GM10248 (cell line): ENCODE data around the gene GSTM3.
"Not testable (repeated sequence)": the region's sequence is repeated elsewhere in the genome, so short reads cannot be mapped to it uniquely, and the experiment has no call there.

ENCODE experiments used
- CTCF ChIA-PET: fragments of 300-600 bp; sonication (Branson Sonifier 250); formaldehyde crosslinking; extraction: SDS; loops from one replicate; lab custom pipeline; 2021; ENCODE audit warnings: antibody characterized with exemption; lab: Yijun Ruan, JAX
- POLR2A ChIA-PET: fragments of 350-650 bp; sonication (Branson Sonifier 250); formaldehyde crosslinking; extraction: SDS; loops from one replicate; lab custom pipeline; 2020; ENCODE audit warnings: antibody characterized with exemption; lab: Yijun Ruan, JAX
- DNase-seq: peaks from one replicate; pipeline ENCODE4 v3.0.0; 2012; ENCODE audit errors: extremely low spot score
- TF ChIP-seq, protein P1 (sequence below): IDR thresholded peaks from 2 replicates; pipeline ENCODE4 v1.5.1; 2012; ENCODE audit warnings: mild to moderate bottlenecking, low read depth; ENCODE audit errors: extremely low read depth, missing control alignments, control extremely low read depth

GSTM3 gene

DNA sequence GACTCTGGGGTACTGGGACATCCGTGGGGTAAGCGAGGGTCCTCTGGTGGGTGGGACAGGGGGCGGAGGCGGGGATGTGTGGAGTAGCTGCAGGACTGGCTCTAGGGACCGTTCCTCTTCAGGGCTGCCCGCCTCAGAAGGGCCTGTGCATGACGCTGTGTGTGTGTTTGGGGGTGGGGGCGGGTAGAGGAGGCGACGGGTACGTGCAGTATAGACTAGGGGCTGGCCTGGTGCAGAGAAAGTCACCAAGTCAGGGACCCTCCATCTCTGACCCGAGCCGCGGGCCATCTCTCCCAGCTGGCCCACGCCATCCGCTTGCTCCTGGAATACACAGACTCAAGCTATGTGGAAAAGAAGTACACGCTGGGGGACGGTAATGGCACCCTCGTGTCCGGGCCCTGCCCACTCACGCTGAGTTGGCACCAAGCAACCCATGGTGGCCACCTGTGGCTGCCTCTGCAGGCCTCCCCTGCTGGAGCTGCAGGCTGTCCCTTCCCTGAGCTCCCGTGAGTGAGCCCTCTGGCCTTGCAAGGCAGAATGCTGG is 28.4 kb downstream of the GSTM3 start:
- DNase-seq = no peak
- TF ChIP-seq, protein P1, sequence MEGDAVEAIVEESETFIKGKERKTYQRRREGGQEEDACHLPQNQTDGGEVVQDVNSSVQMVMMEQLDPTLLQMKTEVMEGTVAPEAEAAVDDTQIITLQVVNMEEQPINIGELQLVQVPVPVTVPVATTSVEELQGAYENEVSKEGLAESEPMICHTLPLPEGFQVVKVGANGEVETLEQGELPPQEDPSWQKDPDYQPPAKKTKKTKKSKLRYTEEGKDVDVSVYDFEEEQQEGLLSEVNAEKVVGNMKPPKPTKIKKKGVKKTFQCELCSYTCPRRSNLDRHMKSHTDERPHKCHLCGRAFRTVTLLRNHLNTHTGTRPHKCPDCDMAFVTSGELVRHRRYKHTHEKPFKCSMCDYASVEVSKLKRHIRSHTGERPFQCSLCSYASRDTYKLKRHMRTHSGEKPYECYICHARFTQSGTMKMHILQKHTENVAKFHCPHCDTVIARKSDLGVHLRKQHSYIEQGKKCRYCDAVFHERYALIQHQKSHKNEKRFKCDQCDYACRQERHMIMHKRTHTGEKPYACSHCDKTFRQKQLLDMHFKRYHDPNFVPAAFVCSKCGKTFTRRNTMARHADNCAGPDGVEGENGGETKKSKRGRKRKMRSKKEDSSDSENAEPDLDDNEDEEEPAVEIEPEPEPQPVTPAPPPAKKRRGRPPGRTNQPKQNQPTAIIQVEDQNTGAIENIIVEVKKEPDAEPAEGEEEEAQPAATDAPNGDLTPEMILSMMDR = no peak
- CTCF ChIA-PET = interaction anchor here (1.0 to 1.4 kb wide), 2 partner anchors 21 to 72 kb away, joined by 3 read pairs; no protein-coding TSS in a partner anchor
- POLR2A ChIA-PET = no interaction called here

DNA sequence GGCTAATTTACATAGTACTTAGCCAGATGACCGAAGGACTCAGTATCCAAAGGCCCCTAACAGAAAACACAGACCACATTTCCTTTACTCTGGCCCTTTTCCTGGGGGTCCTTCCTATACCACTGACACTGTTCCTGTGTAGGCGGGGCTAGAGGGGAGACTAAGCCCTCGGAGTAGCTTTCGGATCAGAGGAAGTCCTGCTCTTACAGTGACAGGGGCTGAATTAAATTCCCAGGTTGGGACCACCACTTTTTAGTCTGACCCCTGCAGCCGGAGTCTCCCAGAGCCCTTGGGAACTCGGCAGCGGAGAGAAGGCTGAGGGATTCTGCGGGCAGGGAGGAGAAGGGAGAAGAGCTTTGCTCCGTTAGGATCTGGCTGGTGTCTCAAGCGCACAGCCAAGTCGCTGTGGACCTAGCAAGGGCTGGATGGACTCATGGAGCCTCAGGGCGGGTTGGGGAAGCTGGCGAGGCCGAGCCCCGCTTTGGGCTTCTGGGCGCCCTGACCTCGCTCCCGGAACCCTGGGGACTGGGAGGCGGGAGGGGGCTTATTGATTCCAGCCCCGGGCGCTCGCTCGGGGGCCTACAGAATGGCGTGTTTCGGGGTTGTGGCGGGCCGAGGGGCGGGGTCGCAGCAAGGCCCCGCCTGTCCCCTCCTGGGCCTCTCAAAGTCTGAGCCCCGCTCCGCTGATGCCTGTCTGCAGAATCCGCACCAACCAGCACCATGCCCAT is 29.1 kb downstream of the GSTM3 start, which contains the start of gene GSTM5:
Gene GSTM5, plus strand, starts transcription at position 659 of the 728 bp plus-strand sequence. Its CDS starts 62 bp downstream, at position 721.
- DNase-seq, POLR2A ChIA-PET: not testable (repeated sequence)
- CTCF ChIA-PET = interaction anchor here (1.0 to 1.4 kb wide), 2 partner anchors 22 to 72 kb away, joined by 3 read pairs; no protein-coding TSS in a partner anchor

DNA sequence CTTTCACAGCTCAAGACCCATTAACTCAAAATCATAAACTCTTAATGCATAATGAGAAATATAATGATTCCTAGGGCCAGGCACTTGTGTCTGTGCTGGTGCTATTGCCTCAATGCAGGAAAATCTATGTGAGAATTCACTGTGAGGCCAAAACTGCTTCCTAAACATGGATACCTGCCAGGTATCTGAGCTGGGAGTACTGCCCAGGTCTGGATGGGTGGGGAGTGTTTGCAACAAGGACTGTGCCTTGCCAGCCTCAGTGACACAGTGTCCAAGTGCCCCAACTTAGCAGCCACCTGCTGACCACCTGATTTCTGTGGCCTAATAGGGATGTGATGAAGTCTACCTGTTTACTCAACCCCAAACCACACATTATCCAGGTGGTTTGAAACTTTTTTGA is 31.0 kb downstream of the GSTM3 start:
- CTCF ChIA-PET = interaction anchor here (1.2 kb wide), 1 partner anchor 70 kb away, joined by 5 read pairs; no protein-coding TSS in a partner anchor
- POLR2A ChIA-PET, DNase-seq: not testable (repeated sequence)

DNA sequence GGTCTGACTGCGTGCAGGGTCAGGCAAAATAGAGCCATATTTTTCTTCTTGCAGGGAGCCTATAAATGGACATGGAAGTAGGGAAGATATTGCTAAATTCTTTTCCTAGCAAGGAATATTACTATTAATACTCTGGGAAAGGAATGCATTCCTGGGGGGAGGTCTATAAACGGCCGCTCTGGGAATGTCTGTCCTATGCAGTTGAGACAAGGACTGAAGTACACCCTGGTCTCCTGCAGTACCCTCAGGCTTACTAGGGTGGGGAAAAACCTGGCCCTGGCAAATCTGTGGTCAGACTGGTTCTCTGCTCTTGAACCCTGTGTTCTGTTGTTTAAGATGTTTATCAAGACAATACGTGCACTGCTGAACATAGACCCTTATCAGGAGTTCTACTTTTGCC is 31.9 kb downstream of the GSTM3 start:
- DNase-seq, POLR2A ChIA-PET: not testable (repeated sequence)
- CTCF ChIA-PET = interaction anchor here (1.2 kb wide), 1 partner anchor 69 kb away, joined by 5 read pairs; no protein-coding TSS in a partner anchor

DNA sequence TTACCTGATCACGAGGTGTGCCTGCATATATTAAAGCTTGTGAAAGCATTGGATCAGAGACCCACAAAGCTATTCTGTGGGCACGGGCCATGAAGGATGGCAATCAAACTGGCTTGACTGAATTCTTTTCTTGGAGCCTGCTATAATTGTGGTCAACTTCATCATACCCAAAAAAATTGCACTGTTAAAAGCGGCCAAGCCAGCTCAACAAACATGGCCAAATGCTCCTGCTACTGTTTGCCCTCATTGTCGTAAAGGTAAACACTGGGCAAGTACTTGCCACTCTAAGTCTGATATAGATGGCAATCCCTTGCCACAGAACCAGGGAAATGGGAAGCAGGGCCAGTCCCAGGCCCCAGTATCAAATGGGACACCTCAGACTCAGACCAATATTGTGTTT is 35.4 kb downstream of the GSTM3 start:
- TF ChIP-seq, protein P1 = no peak
- CTCF ChIA-PET = interaction anchor here (0.9 to 2.3 kb wide), 2 partner anchors 19 to 65 kb away, joined by 3 to 8 read pairs; no protein-coding TSS in a partner anchor
- no peak for DNase-seq
- POLR2A ChIA-PET = no interaction called here

DNA sequence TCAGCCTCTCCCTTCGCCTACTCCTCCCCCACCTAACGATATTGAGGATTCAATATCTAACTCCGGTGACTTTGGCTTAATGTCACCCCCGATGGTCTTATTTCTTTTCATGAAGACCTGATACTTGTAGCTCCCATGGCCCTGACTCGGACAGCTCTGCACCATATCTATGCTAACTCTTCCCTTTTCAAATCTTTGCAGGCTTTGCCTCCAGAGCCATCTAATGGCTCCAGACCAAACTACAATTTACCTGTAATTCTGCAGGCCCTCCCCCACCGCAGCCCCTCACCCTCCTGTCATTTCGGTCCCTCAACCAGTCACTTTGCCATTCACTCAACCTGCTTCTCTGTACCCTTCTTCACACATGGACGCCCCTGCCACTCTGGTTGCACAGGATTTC is 36.7 kb downstream of the GSTM3 start:
- ChIA-PET POLR2A (no interaction called here), CTCF (interaction anchor here (2.3 kb wide), 1 partner anchor 64 kb away, joined by 8 read pairs; no protein-coding TSS in a partner anchor)
- TF ChIP-seq, protein P1 = no peak
- no peak for DNase-seq

DNA sequence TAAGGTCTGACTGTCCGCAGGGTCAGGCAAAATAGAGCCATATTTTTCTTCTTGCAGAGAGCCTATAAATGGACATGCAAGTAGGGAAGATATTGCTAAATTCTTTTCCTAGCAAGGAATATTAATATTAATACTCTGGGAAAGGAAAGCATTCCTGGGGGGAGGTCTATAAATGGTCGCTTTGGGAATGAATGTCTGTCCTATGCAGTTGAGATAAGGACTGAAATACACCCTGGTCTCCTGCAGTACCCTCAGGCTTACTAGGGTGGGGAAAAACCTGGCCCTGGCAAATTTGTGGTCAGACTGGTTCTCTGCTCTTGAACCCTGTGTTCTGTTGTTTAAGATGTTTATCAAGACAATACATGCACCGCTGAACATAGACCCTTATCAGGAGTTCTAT is 37.9 kb downstream of the GSTM3 start:
- DNase-seq, CTCF ChIA-PET, POLR2A ChIA-PET: not testable (repeated sequence)

DNA sequence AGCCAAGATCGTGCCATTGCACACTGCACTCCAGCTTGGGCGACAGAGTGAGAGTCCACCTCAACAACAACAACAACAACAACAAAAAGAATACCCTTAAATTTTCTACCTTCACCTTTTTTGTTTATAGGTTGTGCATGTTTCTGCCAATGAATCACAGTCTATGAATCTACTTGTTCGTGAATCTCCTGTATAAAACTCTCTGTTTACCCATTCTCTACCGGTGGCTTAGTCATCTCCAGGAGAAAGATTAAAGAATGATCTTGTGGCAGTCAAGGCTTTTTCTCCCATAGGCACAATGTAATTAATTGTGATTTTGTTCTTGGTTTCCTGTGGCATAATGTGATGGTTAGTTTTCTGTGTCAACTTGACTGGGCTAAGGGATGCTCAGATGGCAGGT is 43.0 kb downstream of the GSTM3 start:
- CTCF ChIA-PET, POLR2A ChIA-PET, DNase-seq: not testable (repeated sequence)

DNA sequence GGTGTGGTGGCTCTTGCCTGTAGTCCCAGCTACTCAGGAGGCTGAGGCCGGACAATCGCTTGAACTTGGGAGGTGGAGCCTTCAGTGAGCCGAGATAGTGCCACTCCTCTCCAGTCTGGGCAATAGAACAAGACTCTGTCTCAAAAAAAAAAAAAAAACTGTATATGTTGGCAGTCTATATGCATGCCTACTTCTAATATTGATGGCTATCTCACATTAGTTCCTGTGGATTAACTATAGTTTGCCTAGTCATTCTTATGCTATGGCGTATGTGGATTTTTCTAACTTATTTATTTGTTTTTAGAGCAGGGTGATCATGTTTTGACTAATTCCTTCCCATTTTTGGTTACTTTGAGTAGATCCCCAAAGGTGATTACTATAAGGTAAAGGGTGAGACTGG is 43.8 kb downstream of the GSTM3 start:
- ChIA-PET POLR2A (no interaction called here), CTCF (no interaction called here)
- TF ChIP-seq, protein P1 = no peak
- no peak for DNase-seq

DNA sequence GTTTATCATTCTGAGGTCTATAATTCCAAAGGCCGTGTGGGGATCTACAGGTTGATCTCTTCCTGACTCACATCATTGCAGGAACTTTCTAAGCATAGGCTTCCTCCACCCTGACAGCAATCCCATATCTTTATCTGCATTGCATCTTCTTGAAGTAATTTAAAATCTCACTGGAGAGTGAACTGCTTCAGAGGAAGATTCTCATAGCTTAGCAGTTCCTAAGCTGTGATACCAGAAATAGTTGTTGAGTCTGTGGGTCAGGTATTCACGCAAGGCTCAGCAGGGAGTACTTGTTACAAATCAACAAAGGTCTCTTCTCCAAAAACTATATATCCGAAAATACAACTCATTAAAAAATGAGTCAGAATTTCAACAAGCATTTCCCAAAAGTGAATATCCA is 45.7 kb downstream of the GSTM3 start:
- POLR2A ChIA-PET, CTCF ChIA-PET, DNase-seq: not testable (repeated sequence)

DNA sequence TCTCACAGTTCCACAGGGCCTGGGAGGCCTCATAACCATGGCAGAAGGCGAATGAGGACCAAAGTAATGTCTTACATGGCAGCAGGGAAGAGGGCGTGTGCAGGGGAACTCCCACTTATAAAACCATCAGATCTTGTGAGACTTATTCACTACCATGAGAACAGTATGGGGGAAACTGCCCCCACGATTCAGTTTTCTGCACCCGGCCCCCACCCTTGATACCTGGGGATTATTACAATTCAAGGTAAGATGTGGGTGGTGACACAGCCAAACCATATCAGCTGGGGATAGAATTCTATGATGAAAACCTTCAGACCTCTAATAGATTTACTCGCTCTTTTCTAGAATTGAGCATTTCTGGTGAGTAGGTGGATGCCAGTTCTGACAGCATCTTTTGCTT is 46.4 kb downstream of the GSTM3 start:
- POLR2A ChIA-PET, DNase-seq, CTCF ChIA-PET: not testable (repeated sequence)
